Smooth muscle cell (in vitro differentiated cells): ENCODE data around the gene RAMAC. TPM values are rescaled to one million over a fixed set of nuclear protein-coding genes. Genes with fewer than 3 reads are reported as not detected.
"Not testable (repeated sequence)": the region's sequence is repeated elsewhere in the genome, so short reads cannot be mapped to it uniquely, and the experiment has no call there.

ENCODE experiments used
- DNase-seq: peaks from one replicate; lab custom pipeline; 2025; ENCODE audit not compliant: unreplicated experiment; lab: John Stamatoyannopoulos, UW
- H2AFZ ChIP-seq: fragments of 200-600 bp; sonication (generic); 2 replicates; pipeline ENCODE4 v1.6.0; 2016; ENCODE audit warnings: antibody characterized with exemption, low read depth, mild to moderate bottlenecking
- H3F3A ChIP-seq: fragments of 200-600 bp; sonication (generic); 2 replicates; pipeline ENCODE4 v1.6.0; 2017; ENCODE audit warnings: antibody characterized with exemption, low read depth
- H3K27ac ChIP-seq: fragments of 200-600 bp; sonication (generic); 2 replicates; pipeline ENCODE4 v1.5.1; 2016; ENCODE audit warnings: low read depth, mild to moderate bottlenecking
- H3K27me3 ChIP-seq: fragments of 200-600 bp; sonication (generic); 2 replicates; pipeline ENCODE4 v1.6.1; 2016; ENCODE audit warnings: low read depth, mild to moderate bottlenecking
- H3K36me3 ChIP-seq: fragments of 200-600 bp; sonication (generic); 2 replicates; pipeline ENCODE4 v1.5.1; 2016; ENCODE audit warnings: low read depth
- H3K4me1 ChIP-seq: fragments of 200-600 bp; sonication (generic); 2 replicates; pipeline ENCODE4 v1.5.1; 2016; ENCODE audit warnings: low read depth
- H3K4me2 ChIP-seq: fragments of 200-600 bp; sonication (generic); 2 replicates; pipeline ENCODE4 v1.6.0; 2016; ENCODE audit warnings: mild to moderate bottlenecking
- H3K4me3 ChIP-seq: fragments of 200-600 bp; sonication (generic); 2 replicates; pipeline ENCODE4 v1.5.1; 2016; ENCODE audit warnings: mild to moderate bottlenecking
- H3K79me2 ChIP-seq: fragments of 200-600 bp; sonication (generic); 2 replicates; pipeline ENCODE4 v1.6.0; 2016; ENCODE audit warnings: low read depth, mild to moderate bottlenecking
- H3K9ac ChIP-seq: fragments of 200-600 bp; sonication (generic); 2 replicates; pipeline ENCODE4 v1.6.0; 2016; ENCODE audit warnings: low read depth
- H3K9me3 ChIP-seq: fragments of 200-600 bp; sonication (generic); replicated peaks from 2 replicates; pipeline ENCODE4 v1.5.1; 2016; ENCODE audit warnings: low read depth
- H4K20me1 ChIP-seq: fragments of 200-600 bp; sonication (generic); 2 replicates; pipeline ENCODE4 v1.6.0; 2016; ENCODE audit warnings: low read depth
- CTCF ChIP-seq: fragments of 200-600 bp; sonication (generic); IDR thresholded peaks from 2 replicates; pipeline ENCODE4 v1.5.1; 2017; ENCODE audit warnings: borderline replicate concordance, mild to moderate bottlenecking, antibody characterized with exemption; ENCODE audit not compliant: insufficient read depth, poor library complexity, severe bottlenecking
- WGBS: methylation state at CpG from one replicate; pipeline ENCODE4 v1.1.7; 2016; ENCODE audit warnings: low lambda C conversion rate; 5-methylcytosine and 5-hydroxymethylcytosine counted together
- polyA plus RNA-seq: library from polyadenylated mRNA; unstranded; fragments of >200 nt; fragmentation: Nextera tagmentation; extraction: Ambion mirVana; gene quantifications from 2 replicates; pipeline ENCODE4 v1.2.1, GENCODE V29; 2016
- total RNA-seq: library from RNA; depleted of rRNA; stranded (reverse); fragments of >200 nt; gene quantifications from 2 replicates; pipeline ENCODE4 v1.2.3, GENCODE V29; 2014

RAMAC gene
- total and polyA plus RNA-seq, 2 experiments from 2014 or later = 56.6 to 59.2 TPM

DNA sequence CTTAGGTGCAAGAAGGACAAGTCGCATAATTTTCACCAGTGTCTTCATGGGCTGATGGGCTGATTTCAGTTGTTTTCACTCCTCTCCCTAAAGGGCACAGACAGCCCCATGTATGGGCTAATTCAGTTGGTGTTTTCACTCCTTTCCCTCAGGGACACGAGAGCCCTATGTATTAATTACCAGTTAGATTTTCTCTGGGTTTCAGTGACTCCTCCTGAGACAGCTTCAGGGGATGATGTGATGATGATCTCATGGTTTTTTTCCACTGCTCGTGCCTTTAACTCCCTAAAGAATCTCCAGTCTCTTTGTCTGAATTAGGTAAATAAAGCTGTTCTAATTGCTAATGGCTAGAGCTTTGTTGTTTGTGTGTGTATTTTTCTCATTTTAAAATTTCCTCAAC is 9.9 kb downstream of the RAMAC start:
- Histone ChIP-seq H3K4me2 (no peak overlapping the region), H3K9ac (no peak overlapping the region), H3K4me1 (no peaks in the 10 kb centered on the region), H3K4me3 (no peak overlapping the region), H3F3A (no peaks in the 10 kb centered on the region), H3K79me2 (no peaks in the 10 kb centered on the region), H2AFZ (no peak overlapping the region), H3K9me3 (no peaks in the 10 kb centered on the region), H3K36me3 (no peaks in the 10 kb centered on the region), H3K27me3 (no peaks in the 10 kb centered on the region), H4K20me1 (no peaks in the 10 kb centered on the region), H3K27ac (no peak overlapping the region)
- 44% methylated on average over 3 of the region's 3 CpGs for WGBS
- TF ChIP-seq CTCF = no peak
- no peak for DNase-seq

DNA sequence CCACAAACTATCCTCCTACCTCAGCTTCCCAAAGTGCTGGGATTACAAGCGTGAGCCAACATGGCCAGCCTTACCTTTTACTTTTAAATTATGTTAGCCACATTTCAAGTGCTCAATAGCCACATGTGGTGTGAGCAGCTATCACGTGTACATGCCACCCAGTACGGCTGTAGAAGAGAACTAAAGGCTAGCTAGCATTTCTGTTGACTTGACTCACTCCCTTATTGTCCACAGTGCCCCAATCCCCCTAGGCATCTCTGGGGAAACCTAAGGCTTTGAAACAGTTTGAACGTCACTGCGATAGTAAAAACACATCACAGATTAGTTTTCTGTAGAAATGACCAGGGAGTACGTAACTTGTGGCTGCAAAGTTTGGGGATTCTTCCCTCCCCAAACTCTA is 13.4 kb downstream of the RAMAC start:
- Histone ChIP-seq H3K9ac (no peak overlapping the region), H3K36me3 (no peaks in the 10 kb centered on the region), H3K4me2 (no peak overlapping the region), H3K79me2 (no peaks in the 10 kb centered on the region), H3K27me3 (no peaks in the 10 kb centered on the region), H3K9me3 (no peaks in the 10 kb centered on the region), H3K4me1 (no peaks in the 10 kb centered on the region), H3F3A (no peaks in the 10 kb centered on the region), H2AFZ (no peak overlapping the region), H3K4me3 (no peak overlapping the region), H3K27ac (no peak overlapping the region), H4K20me1 (no peaks in the 10 kb centered on the region)
- no peak for DNase-seq
- 95% methylated on average over 6 of the region's 6 CpGs for WGBS
- no peak for TF ChIP-seq CTCF

DNA sequence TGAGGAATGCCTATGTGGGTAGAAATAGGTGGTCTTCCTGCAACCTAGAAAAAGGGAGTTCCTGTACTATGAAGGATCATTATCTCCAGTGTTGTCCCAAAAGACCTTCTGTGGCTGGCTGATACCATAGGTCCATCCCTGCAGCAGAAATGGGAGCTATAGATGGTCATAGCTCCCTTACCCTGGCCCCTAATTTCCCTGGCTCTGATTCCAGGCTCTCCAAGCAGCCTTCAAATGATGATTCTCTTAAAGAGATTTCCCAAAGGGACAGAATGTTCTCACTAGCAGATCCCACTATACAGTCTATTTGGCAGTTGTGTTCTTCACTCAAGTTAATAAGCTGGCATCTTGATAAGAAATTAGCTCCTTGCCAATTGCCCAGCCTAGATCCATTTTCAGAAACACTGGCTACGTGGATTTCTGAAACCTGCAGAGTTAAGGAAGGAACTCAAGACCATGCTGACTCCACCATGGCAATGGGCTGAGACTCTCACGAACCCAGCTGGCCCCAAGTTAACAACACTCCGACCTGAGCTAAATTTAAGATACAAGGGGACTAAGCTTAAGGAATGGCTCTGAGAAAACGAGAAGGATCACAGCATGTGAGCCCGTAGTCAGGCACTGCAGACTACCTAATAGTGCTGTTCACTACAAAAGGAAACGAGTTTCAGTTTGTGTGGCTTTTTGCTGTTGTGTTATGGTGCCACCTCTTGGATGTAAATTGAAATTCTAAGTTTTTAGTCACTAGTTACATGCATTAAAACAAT is 14.1 kb downstream of the RAMAC start:
- DNase-seq = no peak
- Histone ChIP-seq H3K36me3 (peaks cover 4% of the 10 kb centered on the region), H2AFZ (no peak overlapping the region), H3K79me2 (no peaks in the 10 kb centered on the region), H4K20me1 (no peaks in the 10 kb centered on the region), H3F3A (no peaks in the 10 kb centered on the region), H3K27me3 (no peaks in the 10 kb centered on the region), H3K27ac (no peak overlapping the region), H3K9ac (no peak overlapping the region), H3K4me2 (peak overlapping the region; percentile 30), H3K4me1 (no peaks in the 10 kb centered on the region), H3K9me3 (no peaks in the 10 kb centered on the region), H3K4me3 (peak overlapping the region; percentile 29)
- 45% methylated on average over 6 of the region's 6 CpGs for WGBS
- peak; percentile 47 for TF ChIP-seq CTCF

DNA sequence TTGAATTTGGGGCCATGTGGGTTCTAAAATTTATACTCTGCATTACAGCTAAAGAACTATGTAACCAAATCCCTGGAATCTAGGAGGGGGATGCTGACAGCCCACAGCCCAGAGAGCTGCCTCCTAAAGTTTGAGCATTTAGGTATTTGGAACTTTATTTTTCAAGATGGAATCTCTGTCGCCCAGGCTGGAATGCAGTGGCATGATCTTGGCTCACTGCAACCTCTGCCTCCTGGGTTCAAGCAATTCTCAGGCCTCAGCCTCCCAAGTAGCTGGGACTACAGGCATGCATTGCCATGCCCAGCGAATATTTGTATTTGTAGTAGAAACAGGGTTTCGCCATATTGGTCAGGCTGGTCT is 14.6 kb downstream of the RAMAC start:
- H3K79me2 ChIP-seq, H3K27ac ChIP-seq, H3K36me3 ChIP-seq, H3K4me3 ChIP-seq, H3K4me1 ChIP-seq, H4K20me1 ChIP-seq, H3K9ac ChIP-seq, H3K4me2 ChIP-seq, H3K27me3 ChIP-seq, H3K9me3 ChIP-seq, H3F3A ChIP-seq, DNase-seq, H2AFZ ChIP-seq: not testable (repeated sequence)
- 90% methylated on average over 3 of the region's 3 CpGs for WGBS
